Measurements from ENCODE around the gene TSR1. TPM values are rescaled to one million over a fixed set of nuclear protein-coding genes. Genes with fewer than 3 reads are reported as not detected.

TSR1 gene
- total and polyA plus RNA-seq, 9 of the 15 experiments (the other 6 are each of a cell fraction or from before 2014, with no cell fraction given): 16.4 to 87.5 (median 55.2) TPM

DNA sequence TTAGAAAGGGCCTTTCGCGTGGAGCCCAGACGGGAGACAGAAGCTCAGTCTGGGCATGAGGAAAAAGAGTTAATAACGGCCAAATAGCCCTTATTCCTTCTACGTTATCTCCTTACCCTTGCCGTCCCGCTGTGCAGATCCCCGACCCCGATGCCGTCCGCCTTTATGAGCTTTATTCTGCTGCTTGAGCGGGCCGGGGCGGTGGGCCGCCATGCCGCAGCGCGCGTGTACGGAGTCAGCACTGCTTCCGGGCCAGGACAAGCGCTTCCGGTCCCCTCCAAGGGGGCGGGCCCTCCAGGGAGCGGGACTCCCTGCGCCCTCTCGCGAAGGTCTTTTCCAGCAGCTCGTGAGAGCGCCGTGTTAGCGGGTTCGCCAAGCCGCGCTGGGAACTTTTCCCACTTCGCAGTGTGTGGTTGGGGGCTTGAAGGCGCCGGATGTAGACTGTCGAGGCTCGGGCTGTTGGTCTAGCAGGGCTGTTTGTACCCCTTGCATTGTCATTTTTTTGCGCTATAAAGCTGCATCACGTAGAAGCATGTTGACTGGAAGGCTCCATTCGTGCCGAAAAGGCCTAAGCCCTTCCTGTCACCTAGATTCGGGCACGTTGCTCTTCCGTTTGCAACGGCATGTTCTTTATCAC is at the start of gene TSR1 (continued):
- TF ChIP-seq, protein P1, sequence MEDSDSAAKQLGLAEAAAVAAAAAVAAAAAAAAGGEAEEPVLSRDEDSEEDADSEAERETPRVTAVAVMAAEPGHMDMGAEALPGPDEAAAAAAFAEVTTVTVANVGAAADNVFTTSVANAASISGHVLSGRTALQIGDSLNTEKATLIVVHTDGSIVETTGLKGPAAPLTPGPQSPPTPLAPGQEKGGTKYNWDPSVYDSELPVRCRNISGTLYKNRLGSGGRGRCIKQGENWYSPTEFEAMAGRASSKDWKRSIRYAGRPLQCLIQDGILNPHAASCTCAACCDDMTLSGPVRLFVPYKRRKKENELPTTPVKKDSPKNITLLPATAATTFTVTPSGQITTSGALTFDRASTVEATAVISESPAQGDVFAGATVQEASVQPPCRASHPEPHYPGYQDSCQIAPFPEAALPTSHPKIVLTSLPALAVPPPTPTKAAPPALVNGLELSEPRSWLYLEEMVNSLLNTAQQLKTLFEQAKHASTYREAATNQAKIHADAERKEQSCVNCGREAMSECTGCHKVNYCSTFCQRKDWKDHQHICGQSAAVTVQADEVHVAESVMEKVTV (CRISPR knock-in tag; IDR thresholded peaks at IDR 0.05): no peak
- TF ChIP-seq, protein P2, sequence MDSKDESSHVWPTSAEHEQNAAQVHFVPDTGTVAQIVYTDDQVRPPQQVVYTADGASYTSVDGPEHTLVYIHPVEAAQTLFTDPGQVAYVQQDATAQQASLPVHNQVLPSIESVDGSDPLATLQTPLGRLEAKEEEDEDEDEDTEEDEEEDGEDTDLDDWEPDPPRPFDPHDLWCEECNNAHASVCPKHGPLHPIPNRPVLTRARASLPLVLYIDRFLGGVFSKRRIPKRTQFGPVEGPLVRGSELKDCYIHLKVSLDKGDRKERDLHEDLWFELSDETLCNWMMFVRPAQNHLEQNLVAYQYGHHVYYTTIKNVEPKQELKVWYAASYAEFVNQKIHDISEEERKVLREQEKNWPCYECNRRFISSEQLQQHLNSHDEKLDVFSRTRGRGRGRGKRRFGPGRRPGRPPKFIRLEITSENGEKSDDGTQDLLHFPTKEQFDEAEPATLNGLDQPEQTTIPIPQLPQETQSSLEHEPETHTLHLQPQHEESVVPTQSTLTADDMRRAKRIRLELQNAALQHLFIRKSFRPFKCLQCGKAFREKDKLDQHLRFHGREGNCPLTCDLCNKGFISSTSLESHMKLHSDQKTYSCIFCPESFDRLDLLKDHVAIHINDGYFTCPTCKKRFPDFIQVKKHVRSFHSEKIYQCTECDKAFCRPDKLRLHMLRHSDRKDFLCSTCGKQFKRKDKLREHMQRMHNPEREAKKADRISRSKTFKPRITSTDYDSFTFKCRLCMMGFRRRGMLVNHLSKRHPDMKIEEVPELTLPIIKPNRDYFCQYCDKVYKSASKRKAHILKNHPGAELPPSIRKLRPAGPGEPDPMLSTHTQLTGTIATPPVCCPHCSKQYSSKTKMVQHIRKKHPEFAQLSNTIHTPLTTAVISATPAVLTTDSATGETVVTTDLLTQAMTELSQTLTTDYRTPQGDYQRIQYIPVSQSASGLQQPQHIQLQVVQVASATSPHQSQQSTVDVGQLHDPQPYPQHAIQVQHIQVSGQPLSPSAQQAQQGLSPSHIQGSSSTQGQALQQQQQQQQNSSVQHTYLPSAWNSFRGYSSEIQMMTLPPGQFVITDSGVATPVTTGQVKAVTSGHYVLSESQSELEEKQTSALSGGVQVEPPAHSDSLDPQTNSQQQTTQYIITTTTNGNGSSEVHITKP (IDR thresholded peaks at IDR 0.05; ENCODE audit: partially characterized antibody): no peak
- TF ChIP-seq MTA1 (IDR thresholded peaks at IDR 0.05; ENCODE audit: borderline replicate concordance): no peak
- TF ChIP-seq, protein P3, sequence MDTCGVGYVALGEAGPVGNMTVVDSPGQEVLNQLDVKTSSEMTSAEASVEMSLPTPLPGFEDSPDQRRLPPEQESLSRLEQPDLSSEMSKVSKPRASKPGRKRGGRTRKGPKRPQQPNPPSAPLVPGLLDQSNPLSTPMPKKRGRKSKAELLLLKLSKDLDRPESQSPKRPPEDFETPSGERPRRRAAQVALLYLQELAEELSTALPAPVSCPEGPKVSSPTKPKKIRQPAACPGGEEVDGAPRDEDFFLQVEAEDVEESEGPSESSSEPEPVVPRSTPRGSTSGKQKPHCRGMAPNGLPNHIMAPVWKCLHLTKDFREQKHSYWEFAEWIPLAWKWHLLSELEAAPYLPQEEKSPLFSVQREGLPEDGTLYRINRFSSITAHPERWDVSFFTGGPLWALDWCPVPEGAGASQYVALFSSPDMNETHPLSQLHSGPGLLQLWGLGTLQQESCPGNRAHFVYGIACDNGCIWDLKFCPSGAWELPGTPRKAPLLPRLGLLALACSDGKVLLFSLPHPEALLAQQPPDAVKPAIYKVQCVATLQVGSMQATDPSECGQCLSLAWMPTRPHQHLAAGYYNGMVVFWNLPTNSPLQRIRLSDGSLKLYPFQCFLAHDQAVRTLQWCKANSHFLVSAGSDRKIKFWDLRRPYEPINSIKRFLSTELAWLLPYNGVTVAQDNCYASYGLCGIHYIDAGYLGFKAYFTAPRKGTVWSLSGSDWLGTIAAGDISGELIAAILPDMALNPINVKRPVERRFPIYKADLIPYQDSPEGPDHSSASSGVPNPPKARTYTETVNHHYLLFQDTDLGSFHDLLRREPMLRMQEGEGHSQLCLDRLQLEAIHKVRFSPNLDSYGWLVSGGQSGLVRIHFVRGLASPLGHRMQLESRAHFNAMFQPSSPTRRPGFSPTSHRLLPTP (IDR thresholded peaks at IDR 0.05; ENCODE audit: borderline replicate concordance, extremely low read depth, insufficient read length): no peak
- TF ChIP-seq IRF2 (CRISPR knock-in tag; IDR thresholded peaks at IDR 0.05): no peak
- no peak for TF ChIP-seq ZNF551 (CRISPR knock-in tag; IDR thresholded peaks at IDR 0.05)
